ENCODE data around the gene IL2RA. TPM values are rescaled to one million over a fixed set of nuclear protein-coding genes. Genes with fewer than 3 reads are reported as not detected.

IL2RA gene
- total and polyA plus RNA-seq, 2 experiments from 2014 or later, result not detected

- TF ChIP-seq, protein P1, sequence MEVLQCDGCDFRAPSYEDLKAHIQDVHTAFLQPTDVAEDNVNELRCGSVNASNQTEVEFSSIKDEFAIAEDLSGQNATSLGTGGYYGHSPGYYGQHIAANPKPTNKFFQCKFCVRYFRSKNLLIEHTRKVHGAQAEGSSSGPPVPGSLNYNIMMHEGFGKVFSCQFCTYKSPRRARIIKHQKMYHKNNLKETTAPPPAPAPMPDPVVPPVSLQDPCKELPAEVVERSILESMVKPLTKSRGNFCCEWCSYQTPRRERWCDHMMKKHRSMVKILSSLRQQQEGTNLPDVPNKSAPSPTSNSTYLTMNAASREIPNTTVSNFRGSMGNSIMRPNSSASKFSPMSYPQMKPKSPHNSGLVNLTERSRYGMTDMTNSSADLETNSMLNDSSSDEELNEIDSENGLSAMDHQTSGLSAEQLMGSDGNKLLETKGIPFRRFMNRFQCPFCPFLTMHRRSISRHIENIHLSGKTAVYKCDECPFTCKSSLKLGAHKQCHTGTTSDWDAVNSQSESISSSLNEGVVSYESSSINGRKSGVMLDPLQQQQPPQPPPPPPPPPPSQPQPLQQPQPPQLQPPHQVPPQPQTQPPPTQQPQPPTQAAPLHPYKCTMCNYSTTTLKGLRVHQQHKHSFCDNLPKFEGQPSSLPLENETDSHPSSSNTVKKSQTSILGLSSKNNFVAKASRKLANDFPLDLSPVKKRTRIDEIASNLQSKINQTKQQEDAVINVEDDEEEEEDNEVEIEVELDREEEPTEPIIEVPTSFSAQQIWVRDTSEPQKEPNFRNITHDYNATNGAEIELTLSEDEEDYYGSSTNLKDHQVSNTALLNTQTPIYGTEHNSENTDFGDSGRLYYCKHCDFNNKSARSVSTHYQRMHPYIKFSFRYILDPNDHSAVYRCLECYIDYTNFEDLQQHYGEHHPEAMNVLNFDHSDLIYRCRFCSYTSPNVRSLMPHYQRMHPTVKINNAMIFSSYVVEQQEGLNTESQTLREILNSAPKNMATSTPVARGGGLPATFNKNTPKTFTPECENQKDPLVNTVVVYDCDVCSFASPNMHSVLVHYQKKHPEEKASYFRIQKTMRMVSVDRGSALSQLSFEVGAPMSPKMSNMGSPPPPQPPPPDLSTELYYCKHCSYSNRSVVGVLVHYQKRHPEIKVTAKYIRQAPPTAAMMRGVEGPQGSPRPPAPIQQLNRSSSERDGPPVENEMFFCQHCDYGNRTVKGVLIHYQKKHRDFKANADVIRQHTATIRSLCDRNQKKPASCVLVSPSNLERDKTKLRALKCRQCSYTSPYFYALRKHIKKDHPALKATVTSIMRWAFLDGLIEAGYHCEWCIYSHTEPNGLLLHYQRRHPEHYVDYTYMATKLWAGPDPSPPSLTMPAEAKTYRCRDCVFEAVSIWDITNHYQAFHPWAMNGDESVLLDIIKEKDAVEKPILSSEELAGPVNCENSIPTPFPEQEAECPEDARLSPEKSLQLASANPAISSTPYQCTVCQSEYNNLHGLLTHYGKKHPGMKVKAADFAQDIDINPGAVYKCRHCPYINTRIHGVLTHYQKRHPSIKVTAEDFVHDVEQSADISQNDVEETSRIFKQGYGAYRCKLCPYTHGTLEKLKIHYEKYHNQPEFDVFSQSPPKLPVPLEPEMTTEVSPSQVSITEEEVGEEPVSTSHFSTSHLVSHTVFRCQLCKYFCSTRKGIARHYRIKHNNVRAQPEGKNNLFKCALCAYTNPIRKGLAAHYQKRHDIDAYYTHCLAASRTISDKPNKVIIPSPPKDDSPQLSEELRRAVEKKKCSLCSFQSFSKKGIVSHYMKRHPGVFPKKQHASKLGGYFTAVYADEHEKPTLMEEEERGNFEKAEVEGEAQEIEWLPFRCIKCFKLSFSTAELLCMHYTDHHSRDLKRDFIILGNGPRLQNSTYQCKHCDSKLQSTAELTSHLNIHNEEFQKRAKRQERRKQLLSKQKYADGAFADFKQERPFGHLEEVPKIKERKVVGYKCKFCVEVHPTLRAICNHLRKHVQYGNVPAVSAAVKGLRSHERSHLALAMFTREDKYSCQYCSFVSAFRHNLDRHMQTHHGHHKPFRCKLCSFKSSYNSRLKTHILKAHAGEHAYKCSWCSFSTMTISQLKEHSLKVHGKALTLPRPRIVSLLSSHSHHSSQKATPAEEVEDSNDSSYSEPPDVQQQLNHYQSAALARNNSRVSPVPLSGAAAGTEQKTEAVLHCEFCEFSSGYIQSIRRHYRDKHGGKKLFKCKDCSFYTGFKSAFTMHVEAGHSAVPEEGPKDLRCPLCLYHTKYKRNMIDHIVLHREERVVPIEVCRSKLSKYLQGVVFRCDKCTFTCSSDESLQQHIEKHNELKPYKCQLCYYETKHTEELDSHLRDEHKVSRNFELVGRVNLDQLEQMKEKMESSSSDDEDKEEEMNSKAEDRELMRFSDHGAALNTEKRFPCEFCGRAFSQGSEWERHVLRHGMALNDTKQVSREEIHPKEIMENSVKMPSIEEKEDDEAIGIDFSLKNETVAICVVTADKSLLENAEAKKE (CRISPR knock-in tag; IDR thresholded peaks at IDR 0.05), result no peak
- TF ChIP-seq NANOG (IDR thresholded peaks at IDR 0.05; ENCODE audit: borderline replicate concordance) (no peak), STAT1 (IDR thresholded peaks at IDR 0.05; ENCODE audit: unreplicated experiment) (no peak), EZH2 (IDR thresholded peaks at IDR 0.05; ENCODE audit: low read depth, unreplicated experiment) (no peak), JUNB (IDR thresholded peaks at IDR 0.05; ENCODE audit: unreplicated experiment) (no peak), EZH2phosphoT487 (IDR thresholded peaks at IDR 0.05; ENCODE audit: unreplicated experiment) (no peak), CREB1 (CRISPR knock-in tag; IDR thresholded peaks at IDR 0.05; ENCODE audit: low read depth) (no peak), ETS1 (IDR thresholded peaks at IDR 0.05) (no peak), ZNF114 (CRISPR knock-in tag; IDR thresholded peaks at IDR 0.05) (no peak), POLR2AphosphoS5 (IDR thresholded peaks at IDR 0.05; ENCODE audit: low read depth) (no peak)
- TF ChIP-seq, protein P2, sequence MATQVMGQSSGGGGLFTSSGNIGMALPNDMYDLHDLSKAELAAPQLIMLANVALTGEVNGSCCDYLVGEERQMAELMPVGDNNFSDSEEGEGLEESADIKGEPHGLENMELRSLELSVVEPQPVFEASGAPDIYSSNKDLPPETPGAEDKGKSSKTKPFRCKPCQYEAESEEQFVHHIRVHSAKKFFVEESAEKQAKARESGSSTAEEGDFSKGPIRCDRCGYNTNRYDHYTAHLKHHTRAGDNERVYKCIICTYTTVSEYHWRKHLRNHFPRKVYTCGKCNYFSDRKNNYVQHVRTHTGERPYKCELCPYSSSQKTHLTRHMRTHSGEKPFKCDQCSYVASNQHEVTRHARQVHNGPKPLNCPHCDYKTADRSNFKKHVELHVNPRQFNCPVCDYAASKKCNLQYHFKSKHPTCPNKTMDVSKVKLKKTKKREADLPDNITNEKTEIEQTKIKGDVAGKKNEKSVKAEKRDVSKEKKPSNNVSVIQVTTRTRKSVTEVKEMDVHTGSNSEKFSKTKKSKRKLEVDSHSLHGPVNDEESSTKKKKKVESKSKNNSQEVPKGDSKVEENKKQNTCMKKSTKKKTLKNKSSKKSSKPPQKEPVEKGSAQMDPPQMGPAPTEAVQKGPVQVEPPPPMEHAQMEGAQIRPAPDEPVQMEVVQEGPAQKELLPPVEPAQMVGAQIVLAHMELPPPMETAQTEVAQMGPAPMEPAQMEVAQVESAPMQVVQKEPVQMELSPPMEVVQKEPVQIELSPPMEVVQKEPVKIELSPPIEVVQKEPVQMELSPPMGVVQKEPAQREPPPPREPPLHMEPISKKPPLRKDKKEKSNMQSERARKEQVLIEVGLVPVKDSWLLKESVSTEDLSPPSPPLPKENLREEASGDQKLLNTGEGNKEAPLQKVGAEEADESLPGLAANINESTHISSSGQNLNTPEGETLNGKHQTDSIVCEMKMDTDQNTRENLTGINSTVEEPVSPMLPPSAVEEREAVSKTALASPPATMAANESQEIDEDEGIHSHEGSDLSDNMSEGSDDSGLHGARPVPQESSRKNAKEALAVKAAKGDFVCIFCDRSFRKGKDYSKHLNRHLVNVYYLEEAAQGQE (IDR thresholded peaks at IDR 0.05; ENCODE audit: unreplicated experiment), result no peak
- TF ChIP-seq, protein P3, sequence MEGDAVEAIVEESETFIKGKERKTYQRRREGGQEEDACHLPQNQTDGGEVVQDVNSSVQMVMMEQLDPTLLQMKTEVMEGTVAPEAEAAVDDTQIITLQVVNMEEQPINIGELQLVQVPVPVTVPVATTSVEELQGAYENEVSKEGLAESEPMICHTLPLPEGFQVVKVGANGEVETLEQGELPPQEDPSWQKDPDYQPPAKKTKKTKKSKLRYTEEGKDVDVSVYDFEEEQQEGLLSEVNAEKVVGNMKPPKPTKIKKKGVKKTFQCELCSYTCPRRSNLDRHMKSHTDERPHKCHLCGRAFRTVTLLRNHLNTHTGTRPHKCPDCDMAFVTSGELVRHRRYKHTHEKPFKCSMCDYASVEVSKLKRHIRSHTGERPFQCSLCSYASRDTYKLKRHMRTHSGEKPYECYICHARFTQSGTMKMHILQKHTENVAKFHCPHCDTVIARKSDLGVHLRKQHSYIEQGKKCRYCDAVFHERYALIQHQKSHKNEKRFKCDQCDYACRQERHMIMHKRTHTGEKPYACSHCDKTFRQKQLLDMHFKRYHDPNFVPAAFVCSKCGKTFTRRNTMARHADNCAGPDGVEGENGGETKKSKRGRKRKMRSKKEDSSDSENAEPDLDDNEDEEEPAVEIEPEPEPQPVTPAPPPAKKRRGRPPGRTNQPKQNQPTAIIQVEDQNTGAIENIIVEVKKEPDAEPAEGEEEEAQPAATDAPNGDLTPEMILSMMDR (conservative IDR thresholded peaks at IDR 0.05; ENCODE audit: low read depth in 2 of 2), result no peak
- Histone ChIP-seq H3K36me3 (ENCODE audit: insufficient read depth) (no peaks in the 10 kb centered on the region), H3F3A (replicated peaks; ENCODE audit: low read depth) (no peaks in the 10 kb centered on the region), H3K79me2 (replicated peaks; ENCODE audit: insufficient read depth) (no peaks in the 10 kb centered on the region), H3K4me1 (ENCODE audit: insufficient read depth) (no peaks in the 10 kb centered on the region), H3K4me2 (no peak overlapping the region), H3K27ac (ENCODE audit: low read depth) (no peak overlapping the region), H3K9me2 (ENCODE audit: insufficient read depth) (peaks cover 5% of the 10 kb centered on the region; the same call in 1 of the 2 replicates), H3K27me3 (ENCODE audit: insufficient read depth) (no peaks in the 10 kb centered on the region), H4K20me1 (replicated peaks; ENCODE audit: insufficient read depth) (no peaks in the 10 kb centered on the region), H2AFZ (peak overlapping the region; percentile 56; the same call in 1 of the 2 replicates), H3K4me3 (no peak overlapping the region)
- Mint-ChIP-seq H3K27ac (no peak overlapping the region), H3K4me1 (no peaks in the 10 kb centered on the region; the same call in 2 of the 3 replicates), H3K4me3 (no peak overlapping the region), H3K36me3 (ENCODE audit: low read depth) (no peaks in the 10 kb centered on the region; the same call in 2 of the 3 replicates), H3K9me3 (peaks cover 9% of the 10 kb centered on the region), H3K27me3 (ENCODE audit: insufficient read depth, low read depth, poor library complexity) (no peaks in the 10 kb centered on the region)
- DNase-seq (ENCODE audit: low spot score), result no peak
- no peak for ATAC-seq
Measured at GRCh38 chr10:6035101-6035834, 26.9 kb downstream of the IL2RA start.

Measured in GM23338 (cell line).